Measurements from ENCODE around the gene SLC16A14.

GRCh38 chr2:230050136-230050535 is 18.6 kb downstream of the SLC16A14 start:
- no peak for TF ChIP-seq CTCF (IDR thresholded peaks at IDR 0.05)
- TF ChIP-seq POLR2A (IDR thresholded peaks at IDR 0.05), result no peak
- TF ChIP-seq POLR2AphosphoS5 (IDR thresholded peaks at IDR 0.05), result no peak
- TF ChIP-seq EP300 (IDR thresholded peaks at IDR 0.05; ENCODE audit: low read depth), result no peak
